ENCODE data around the gene PAQR4.

PAQR4 gene

DNA sequence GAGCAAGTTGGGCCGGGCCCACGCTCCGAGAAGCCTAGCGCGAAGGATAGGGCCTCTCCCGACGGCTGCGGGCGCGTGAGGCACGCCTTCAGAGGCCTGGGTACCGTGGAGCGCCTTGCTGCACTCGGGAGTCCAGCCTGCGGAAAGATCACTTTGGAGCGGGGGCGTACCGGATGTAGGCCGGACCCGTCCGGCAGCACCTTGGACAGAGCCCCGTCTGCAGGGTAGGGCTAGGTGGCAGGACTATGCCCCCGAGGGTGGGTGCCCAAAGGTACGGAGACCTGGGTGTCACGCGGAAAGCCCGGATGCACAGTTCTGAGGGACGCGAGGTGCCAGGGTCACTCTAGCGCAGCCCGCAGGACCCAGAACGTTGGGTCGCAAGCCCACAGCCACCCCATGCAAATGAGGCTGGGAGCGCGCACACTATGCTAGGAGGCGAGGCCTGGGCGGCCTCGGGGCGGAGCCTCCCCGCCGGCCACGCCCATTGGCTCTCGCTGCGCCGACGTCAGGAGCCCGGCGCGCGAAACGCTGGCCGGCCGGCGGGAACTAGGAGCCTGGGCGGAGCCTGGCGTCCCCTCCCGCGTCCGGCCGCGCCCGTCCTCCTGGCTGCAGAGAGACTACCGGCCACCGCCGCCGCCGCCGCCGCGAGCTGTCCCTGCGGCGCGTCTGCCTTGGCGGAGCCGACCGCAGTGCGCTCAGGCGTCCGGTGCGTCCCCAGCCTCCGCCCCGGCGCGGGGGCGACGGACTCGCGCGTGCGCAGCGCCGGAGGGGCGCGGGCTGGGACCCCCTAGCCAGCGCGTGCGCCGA, at the start of gene PAQR4 (continued):
- TF ChIP-seq REPIN1 (tag by site-specific recombination; IDR thresholded peaks at IDR 0.05; ENCODE audit: low read depth) (no peak), KLF9 (tag by site-specific recombination; IDR thresholded peaks at IDR 0.05; ENCODE audit: low read depth) (peak; percentile 74), ZNF792 (tag by site-specific recombination; IDR thresholded peaks at IDR 0.05) (no peak), KLF7 (tag by site-specific recombination; IDR thresholded peaks at IDR 0.05; ENCODE audit: borderline replicate concordance) (no peak), KLF8 (tag by site-specific recombination; IDR thresholded peaks at IDR 0.05) (peak; percentile 97), ZNF121 (tag by site-specific recombination; IDR thresholded peaks at IDR 0.05) (no peak), RBAK (tag by site-specific recombination; IDR thresholded peaks at IDR 0.05) (no peak), GLI2 (tag by site-specific recombination; IDR thresholded peaks at IDR 0.05; ENCODE audit: borderline replicate concordance, low read depth) (no peak), ZNF302 (tag by site-specific recombination; IDR thresholded peaks at IDR 0.05; ENCODE audit: low read depth) (no peak), ZNF394 (tag by site-specific recombination; IDR thresholded peaks at IDR 0.05; ENCODE audit: borderline replicate concordance) (no peak), ZNF544 (tag by site-specific recombination; IDR thresholded peaks at IDR 0.05) (no peak), ZNF530 (tag by site-specific recombination; IDR thresholded peaks at IDR 0.05; ENCODE audit: low read depth) (no peak), ZFP37 (tag by site-specific recombination; IDR thresholded peaks at IDR 0.05) (0 out of 2 replicates have a peak, but pooled peaks have one; percentile 49), ZNF510 (tag by site-specific recombination; IDR thresholded peaks at IDR 0.05; ENCODE audit: insufficient replicate concordance) (no peak), ZNF37A (tag by site-specific recombination; IDR thresholded peaks at IDR 0.05) (peak; percentile 19; the same call in 1 of the 2 replicates), ZNF350 (tag by site-specific recombination; IDR thresholded peaks at IDR 0.05) (no peak), ZNF202 (tag by site-specific recombination; IDR thresholded peaks at IDR 0.05; ENCODE audit: borderline replicate concordance) (no peak), ZFP69B (tag by site-specific recombination; IDR thresholded peaks at IDR 0.05) (peak; percentile 85), ZNF19 (tag by site-specific recombination; IDR thresholded peaks at IDR 0.05; ENCODE audit: low read depth) (no peak), ZBTB8A (tag by site-specific recombination; IDR thresholded peaks at IDR 0.05) (peak; percentile 90), SALL2 (tag by site-specific recombination; IDR thresholded peaks at IDR 0.05; ENCODE audit: borderline replicate concordance) (no peak), ZNF624 (tag by site-specific recombination; IDR thresholded peaks at IDR 0.05) (no peak)
- TF ChIP-seq, protein P1, sequence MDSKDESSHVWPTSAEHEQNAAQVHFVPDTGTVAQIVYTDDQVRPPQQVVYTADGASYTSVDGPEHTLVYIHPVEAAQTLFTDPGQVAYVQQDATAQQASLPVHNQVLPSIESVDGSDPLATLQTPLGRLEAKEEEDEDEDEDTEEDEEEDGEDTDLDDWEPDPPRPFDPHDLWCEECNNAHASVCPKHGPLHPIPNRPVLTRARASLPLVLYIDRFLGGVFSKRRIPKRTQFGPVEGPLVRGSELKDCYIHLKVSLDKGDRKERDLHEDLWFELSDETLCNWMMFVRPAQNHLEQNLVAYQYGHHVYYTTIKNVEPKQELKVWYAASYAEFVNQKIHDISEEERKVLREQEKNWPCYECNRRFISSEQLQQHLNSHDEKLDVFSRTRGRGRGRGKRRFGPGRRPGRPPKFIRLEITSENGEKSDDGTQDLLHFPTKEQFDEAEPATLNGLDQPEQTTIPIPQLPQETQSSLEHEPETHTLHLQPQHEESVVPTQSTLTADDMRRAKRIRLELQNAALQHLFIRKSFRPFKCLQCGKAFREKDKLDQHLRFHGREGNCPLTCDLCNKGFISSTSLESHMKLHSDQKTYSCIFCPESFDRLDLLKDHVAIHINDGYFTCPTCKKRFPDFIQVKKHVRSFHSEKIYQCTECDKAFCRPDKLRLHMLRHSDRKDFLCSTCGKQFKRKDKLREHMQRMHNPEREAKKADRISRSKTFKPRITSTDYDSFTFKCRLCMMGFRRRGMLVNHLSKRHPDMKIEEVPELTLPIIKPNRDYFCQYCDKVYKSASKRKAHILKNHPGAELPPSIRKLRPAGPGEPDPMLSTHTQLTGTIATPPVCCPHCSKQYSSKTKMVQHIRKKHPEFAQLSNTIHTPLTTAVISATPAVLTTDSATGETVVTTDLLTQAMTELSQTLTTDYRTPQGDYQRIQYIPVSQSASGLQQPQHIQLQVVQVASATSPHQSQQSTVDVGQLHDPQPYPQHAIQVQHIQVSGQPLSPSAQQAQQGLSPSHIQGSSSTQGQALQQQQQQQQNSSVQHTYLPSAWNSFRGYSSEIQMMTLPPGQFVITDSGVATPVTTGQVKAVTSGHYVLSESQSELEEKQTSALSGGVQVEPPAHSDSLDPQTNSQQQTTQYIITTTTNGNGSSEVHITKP (tag by site-specific recombination; IDR thresholded peaks at IDR 0.05) = peak; percentile 95
- TF ChIP-seq, protein P2, sequence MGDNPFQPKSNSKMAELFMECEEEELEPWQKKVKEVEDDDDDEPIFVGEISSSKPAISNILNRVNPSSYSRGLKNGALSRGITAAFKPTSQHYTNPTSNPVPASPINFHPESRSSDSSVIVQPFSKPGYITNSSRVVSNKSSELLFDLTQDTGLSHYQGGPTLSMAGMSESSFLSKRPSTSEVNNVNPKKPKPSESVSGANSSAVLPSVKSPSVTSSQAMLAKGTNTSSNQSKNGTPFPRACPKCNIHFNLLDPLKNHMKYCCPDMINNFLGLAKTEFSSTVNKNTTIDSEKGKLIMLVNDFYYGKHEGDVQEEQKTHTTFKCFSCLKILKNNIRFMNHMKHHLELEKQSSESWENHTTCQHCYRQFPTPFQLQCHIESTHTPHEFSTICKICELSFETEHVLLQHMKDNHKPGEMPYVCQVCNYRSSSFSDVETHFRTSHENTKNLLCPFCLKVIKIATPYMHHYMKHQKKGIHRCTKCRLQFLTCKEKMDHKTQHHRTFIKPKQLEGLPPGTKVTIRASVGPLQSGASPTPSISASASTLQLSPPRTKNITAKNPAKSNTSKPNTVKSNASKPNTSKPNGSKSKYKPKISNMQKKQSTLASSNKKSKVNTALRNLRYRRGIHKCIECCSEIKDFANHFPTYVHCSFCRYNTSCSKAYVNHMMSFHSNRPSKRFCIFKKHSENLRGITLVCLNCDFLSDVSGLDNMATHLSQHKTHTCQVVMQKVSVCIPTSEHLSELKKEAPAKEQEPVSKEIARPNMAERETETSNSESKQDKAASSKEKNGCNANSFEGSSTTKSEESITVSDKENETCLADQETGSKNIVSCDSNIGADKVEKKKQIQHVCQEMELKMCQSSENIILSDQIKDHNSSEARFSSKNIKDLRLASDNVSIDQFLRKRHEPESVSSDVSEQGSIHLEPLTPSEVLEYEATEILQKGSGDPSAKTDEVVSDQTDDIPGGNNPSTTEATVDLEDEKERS (tag by site-specific recombination; IDR thresholded peaks at IDR 0.05) = no peak
- TF ChIP-seq, protein P3, sequence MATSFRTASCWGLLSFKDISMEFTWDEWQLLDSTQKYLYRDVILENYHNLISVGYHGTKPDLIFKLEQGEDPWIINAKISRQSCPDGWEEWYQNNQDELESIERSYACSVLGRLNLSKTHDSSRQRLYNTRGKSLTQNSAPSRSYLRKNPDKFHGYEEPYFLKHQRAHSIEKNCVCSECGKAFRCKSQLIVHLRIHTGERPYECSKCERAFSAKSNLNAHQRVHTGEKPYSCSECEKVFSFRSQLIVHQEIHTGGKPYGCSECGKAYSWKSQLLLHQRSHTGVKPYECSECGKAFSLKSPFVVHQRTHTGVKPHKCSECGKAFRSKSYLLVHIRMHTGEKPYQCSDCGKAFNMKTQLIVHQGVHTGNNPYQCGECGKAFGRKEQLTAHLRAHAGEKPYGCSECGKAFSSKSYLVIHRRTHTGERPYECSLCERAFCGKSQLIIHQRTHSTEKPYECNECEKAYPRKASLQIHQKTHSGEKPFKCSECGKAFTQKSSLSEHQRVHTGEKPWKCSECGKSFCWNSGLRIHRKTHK (tag by site-specific recombination; IDR thresholded peaks at IDR 0.05) = no peak
- TF ChIP-seq, protein P4, sequence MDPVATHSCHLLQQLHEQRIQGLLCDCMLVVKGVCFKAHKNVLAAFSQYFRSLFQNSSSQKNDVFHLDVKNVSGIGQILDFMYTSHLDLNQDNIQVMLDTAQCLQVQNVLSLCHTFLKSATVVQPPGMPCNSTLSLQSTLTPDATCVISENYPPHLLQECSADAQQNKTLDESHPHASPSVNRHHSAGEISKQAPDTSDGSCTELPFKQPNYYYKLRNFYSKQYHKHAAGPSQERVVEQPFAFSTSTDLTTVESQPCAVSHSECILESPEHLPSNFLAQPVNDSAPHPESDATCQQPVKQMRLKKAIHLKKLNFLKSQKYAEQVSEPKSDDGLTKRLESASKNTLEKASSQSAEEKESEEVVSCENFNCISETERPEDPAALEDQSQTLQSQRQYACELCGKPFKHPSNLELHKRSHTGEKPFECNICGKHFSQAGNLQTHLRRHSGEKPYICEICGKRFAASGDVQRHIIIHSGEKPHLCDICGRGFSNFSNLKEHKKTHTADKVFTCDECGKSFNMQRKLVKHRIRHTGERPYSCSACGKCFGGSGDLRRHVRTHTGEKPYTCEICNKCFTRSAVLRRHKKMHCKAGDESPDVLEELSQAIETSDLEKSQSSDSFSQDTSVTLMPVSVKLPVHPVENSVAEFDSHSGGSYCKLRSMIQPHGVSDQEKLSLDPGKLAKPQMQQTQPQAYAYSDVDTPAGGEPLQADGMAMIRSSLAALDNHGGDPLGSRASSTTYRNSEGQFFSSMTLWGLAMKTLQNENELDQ (tag by site-specific recombination; IDR thresholded peaks at IDR 0.05; ENCODE audit: low read depth) = no peak

Measured in HEK293 (cell line).